Skin of body (tissue), 2 donors: Measurements from ENCODE around the gene OXGR1. TPM values are rescaled to one million over a fixed set of nuclear protein-coding genes. Genes with fewer than 3 reads are reported as not detected.
"Not testable (repeated sequence)": the region's sequence is repeated elsewhere in the genome, so short reads cannot be mapped to it uniquely, and the experiment has no call there.

Source experiments
- DNase-seq: peaks from one replicate; lab custom pipeline; 2025; lab: John Stamatoyannopoulos, UW
- total RNA-seq: library from RNA; depleted of rRNA; stranded (reverse); fragments of >200 nt; gene quantifications from one replicate; pipeline ENCODE4 v1.2.3, GENCODE V29; 2014

Gene OXGR1
- total RNA-seq, 1 donor from 2014 or later = 0.59 TPM

- no peak for DNase-seq
Observed at GRCh38 chr13:97005625-97006262, 11.5 kb upstream of the OXGR1 start.

GRCh38 chr13:97004886-97005285 is 10.6 kb upstream of the OXGR1 start:
- no peak for DNase-seq

GRCh38 chr13:97004096-97004876 is 10.0 kb upstream of the OXGR1 start:
- no peak for DNase-seq

GRCh38 chr13:97003071-97003470 is 8.8 kb upstream of the OXGR1 start:
- no peak for DNase-seq

GRCh38 chr13:97002581-97002980 is 8.3 kb upstream of the OXGR1 start:
- no peak for DNase-seq

GRCh38 chr13:97001636-97002035 is 7.4 kb upstream of the OXGR1 start:
- DNase-seq = no peak

- no peak for DNase-seq
Observed at GRCh38 chr13:97000295-97000925, 6.1 kb upstream of the OXGR1 start.

GRCh38 chr13:96999091-96999490 is 4.8 kb upstream of the OXGR1 start:
- DNase-seq = no peak

GRCh38 chr13:96998051-96998450 is 3.8 kb upstream of the OXGR1 start:
- DNase-seq = no peak

- DNase-seq = no peak
Observed at GRCh38 chr13:96996886-96997285, 2.6 kb upstream of the OXGR1 start.

GRCh38 chr13:96996107-96996506 is 1.8 kb upstream of the OXGR1 start:
- DNase-seq = no peak

- no peak for DNase-seq
Observed at GRCh38 chr13:96994858-96995243, 575 bp upstream of the OXGR1 start.

- DNase-seq = peak; percentile 23
Observed at GRCh38 chr13:96993634-96994016, 651 bp downstream of the OXGR1 start.

GRCh38 chr13:96992633-96993032 is 1.6 kb downstream of the OXGR1 start:
- DNase-seq = no peak

- no peak for DNase-seq
Observed at GRCh38 chr13:96991072-96991471, 3.2 kb downstream of the OXGR1 start.

- no peak for DNase-seq
Observed at GRCh38 chr13:96988441-96988840, 5.8 kb downstream of the OXGR1 start.

GRCh38 chr13:96984051-96984508 is 10.2 kb downstream of the OXGR1 start:
- peak; percentile 38 for DNase-seq

- peak; percentile 9 for DNase-seq
Observed at GRCh38 chr13:96982672-96983071, 11.6 kb downstream of the OXGR1 start.

- DNase-seq = not testable (repeated sequence)
Observed at GRCh38 chr13:96979861-96980260, 14.4 kb downstream of the OXGR1 start.

- DNase-seq = no peak
Observed at GRCh38 chr13:96968027-96968426, 26.2 kb downstream of the OXGR1 start.

GRCh38 chr13:96967248-96967745 is 27.0 kb downstream of the OXGR1 start:
- DNase-seq = no peak

- no peak for DNase-seq
Observed at GRCh38 chr13:96966415-96967102, 27.7 kb downstream of the OXGR1 start.
